ENCODE measurements around the gene KCTD4.
"Not testable (repeated sequence)": the region's sequence is repeated elsewhere in the genome, so short reads cannot be mapped to it uniquely, and the experiment has no call there.

The KCTD4 gene

GRCh38 chr13:45200701-45201232, at the start of gene KCTD4:
KCTD4 (minus strand) TSS chr13:45201045; CDS start chr13:45194567, 6,478 bp downstream.
- H3K4me3 ChIP-seq (ENCODE audit: low read depth, low read length), result no peak within 1 kb of the TSS
- in situ Hi-C loops (cut with HindIII; ENCODE audit: low sequenced_read_pairs), result no loop called here
- TF ChIP-seq, protein P1, sequence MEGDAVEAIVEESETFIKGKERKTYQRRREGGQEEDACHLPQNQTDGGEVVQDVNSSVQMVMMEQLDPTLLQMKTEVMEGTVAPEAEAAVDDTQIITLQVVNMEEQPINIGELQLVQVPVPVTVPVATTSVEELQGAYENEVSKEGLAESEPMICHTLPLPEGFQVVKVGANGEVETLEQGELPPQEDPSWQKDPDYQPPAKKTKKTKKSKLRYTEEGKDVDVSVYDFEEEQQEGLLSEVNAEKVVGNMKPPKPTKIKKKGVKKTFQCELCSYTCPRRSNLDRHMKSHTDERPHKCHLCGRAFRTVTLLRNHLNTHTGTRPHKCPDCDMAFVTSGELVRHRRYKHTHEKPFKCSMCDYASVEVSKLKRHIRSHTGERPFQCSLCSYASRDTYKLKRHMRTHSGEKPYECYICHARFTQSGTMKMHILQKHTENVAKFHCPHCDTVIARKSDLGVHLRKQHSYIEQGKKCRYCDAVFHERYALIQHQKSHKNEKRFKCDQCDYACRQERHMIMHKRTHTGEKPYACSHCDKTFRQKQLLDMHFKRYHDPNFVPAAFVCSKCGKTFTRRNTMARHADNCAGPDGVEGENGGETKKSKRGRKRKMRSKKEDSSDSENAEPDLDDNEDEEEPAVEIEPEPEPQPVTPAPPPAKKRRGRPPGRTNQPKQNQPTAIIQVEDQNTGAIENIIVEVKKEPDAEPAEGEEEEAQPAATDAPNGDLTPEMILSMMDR (IDR thresholded peaks at IDR 0.05; ENCODE audit: low read depth, low read length), result no peak
- peak; percentile 34 for DNase-seq (ENCODE audit: low read depth, low spot score)

DNA sequence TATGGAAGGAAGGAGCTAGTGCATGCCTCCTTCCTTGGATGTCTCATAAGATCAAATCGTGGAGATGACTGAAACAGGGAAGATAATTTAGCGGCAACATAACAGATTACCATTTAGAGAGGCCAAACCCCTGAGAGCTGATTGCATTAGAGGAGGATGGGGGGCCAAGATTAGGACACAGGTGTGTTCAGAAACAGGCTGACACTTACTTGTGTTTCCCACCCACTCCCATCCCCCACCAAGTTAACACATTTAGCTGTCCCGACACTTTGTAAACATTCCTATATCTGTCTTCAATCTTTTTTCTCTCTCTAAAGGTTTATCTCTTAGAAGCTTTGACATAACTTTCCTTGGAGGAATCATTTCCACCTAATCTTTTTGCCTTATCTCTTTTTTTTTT, 48.8 kb upstream of the KCTD4 start:
- DNase-seq (ENCODE audit: low read depth, low spot score), result no peak
- H3K4me3 ChIP-seq (ENCODE audit: low read depth, low read length), result no peak overlapping the region
- TF ChIP-seq, protein P1 (IDR thresholded peaks at IDR 0.05; ENCODE audit: low read depth, low read length), result no peak
- in situ Hi-C loops (cut with HindIII; ENCODE audit: low sequenced_read_pairs), result no loop called here

- in situ Hi-C loops (cut with HindIII; ENCODE audit: low sequenced_read_pairs); H3K4me3 ChIP-seq (ENCODE audit: low read depth, low read length); DNase-seq (ENCODE audit: low read depth, low spot score): not testable (repeated sequence)
Observed at GRCh38 chr13:45244736-45245135, 43.9 kb upstream of the KCTD4 start.

GRCh38 chr13:45243077-45243476, 42.2 kb upstream of the KCTD4 start:
- DNase-seq (ENCODE audit: low read depth, low spot score), result no peak
- in situ Hi-C loops (cut with HindIII; ENCODE audit: low sequenced_read_pairs), result no loop called here
- H3K4me3 ChIP-seq (ENCODE audit: low read depth, low read length), result no peak overlapping the region
- TF ChIP-seq, protein P1 (IDR thresholded peaks at IDR 0.05; ENCODE audit: low read depth, low read length), result no peak

DNA sequence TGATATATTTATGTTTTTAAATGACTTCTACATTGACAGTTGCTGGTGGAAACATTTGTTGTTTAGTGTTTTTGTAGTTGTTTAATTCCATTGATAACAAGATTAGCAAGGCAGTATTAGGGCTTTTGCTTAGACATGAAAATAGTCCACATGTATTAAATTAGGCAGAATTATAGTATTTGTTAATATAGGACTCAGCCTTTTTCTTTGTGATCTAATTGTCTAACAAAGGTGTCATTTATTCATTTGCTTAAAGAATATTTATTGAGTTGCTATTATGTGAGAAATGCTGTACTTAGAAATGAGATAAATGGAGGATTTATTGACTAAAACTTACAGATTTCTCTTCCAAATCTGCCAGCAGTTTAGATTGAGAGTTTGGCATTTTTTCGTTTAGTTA, 41.7 kb upstream of the KCTD4 start:
- TF ChIP-seq, protein P1 (IDR thresholded peaks at IDR 0.05; ENCODE audit: low read depth, low read length), result no peak
- H3K4me3 ChIP-seq (ENCODE audit: low read depth, low read length), result no peak overlapping the region
- DNase-seq (ENCODE audit: low read depth, low spot score), result no peak
- in situ Hi-C loops (cut with HindIII; ENCODE audit: low sequenced_read_pairs), result no loop called here

- TF ChIP-seq, protein P1 (IDR thresholded peaks at IDR 0.05; ENCODE audit: low read depth, low read length), result no peak
- in situ Hi-C loops (cut with HindIII; ENCODE audit: low sequenced_read_pairs), result no loop called here
- no peak overlapping the region for H3K4me3 ChIP-seq (ENCODE audit: low read depth, low read length)
Observed at GRCh38 chr13:45242070-45242469, 41.2 kb upstream of the KCTD4 start.

DNA sequence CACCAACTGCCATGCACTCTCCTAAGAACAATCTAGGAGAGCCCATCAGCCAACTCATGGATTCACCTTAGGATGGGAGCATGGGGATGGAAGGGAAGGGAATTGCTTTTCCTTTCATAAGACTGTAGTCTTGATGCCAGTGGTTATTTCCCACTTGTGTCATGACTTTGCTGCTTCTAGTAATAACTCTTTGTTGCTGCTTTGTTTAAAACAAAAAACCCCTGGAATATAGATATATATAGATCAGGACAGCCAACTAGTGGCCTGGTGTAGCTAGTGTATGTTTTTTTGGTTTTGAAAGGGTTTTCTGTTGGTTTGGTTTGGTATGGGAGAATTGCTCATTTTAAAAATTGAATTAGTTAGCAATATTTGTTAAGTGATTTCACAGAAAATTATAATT, 39.3 kb upstream of the KCTD4 start:
- in situ Hi-C loops (cut with HindIII; ENCODE audit: low sequenced_read_pairs), result no loop called here
- TF ChIP-seq, protein P1 (IDR thresholded peaks at IDR 0.05; ENCODE audit: low read depth, low read length), result no peak
- H3K4me3 ChIP-seq (ENCODE audit: low read depth, low read length), result no peak overlapping the region
- DNase-seq (ENCODE audit: low read depth, low spot score), result no peak

More at GRCh38 chr13:45242070-45242469, 41.2 kb upstream of the KCTD4 start:
- peak; percentile 62 for DNase-seq (ENCODE audit: low read depth, low spot score)

All from astrocyte of the spinal cord (primary cell).